Prostate gland (tissue), 2 donors: ENCODE results near the gene RETSAT. TPM values are rescaled to one million over a fixed set of nuclear protein-coding genes. Genes with fewer than 3 reads are reported as not detected.

Experiments used
- DNase-seq: peaks from one replicate; pipeline ENCODE4 v3.0.0-alpha.2; 2019; ENCODE audit warnings: low spot score
- H3K27ac ChIP-seq, 2 donors: fragments of 200-600 bp; sonication (generic); 2 replicates each; pipeline ENCODE4 v1.5.1; 2017 to 2019
- H3K27me3 ChIP-seq: fragments of 200-600 bp; sonication (generic); replicated peaks from 2 replicates; pipeline ENCODE4 v1.5.1; 2019; ENCODE audit not compliant: insufficient read depth
- H3K36me3 ChIP-seq, 2 donors: fragments of 200-600 bp; sonication (generic); 1 replicate in 1 of 2; 2 replicates in 1 of 2; pipeline versions ENCODE4 v1.5.1 to v1.8.1; 2017 to 2019
- H3K4me1 ChIP-seq: fragments of 200-600 bp; sonication (generic); replicated peaks from 2 replicates; pipeline ENCODE4 v1.5.1; 2019
- H3K4me3 ChIP-seq, 2 donors: fragments of 200-600 bp; sonication (generic); 2 replicates each; pipeline ENCODE4 v1.5.1; 2017 to 2019
- H3K9me3 ChIP-seq: fragments of 200-600 bp; sonication (generic); 2 replicates; pipeline ENCODE4 v1.5.1; 2017
- CTCF ChIP-seq, 4 experiments: fragments of 200-600 bp in 2 of 4; fragments of 450-650 bp in 2 of 4; sonication (generic) in 2 of 4; IDR thresholded peaks; 1 replicate in 3 of 4; 2 replicates in 1 of 4; pipeline ENCODE4 v1.5.1; 2016 to 2019; ENCODE audit warnings: antibody characterized with exemption in 4 of 4, mild to moderate bottlenecking in 2 of 4, moderate library complexity in 2 of 4
- POLR2A ChIP-seq: fragments of 450-650 bp; IDR thresholded peaks from one replicate; pipeline ENCODE4 v1.6.1; 2016; ENCODE audit warnings: antibody characterized with exemption, mild to moderate bottlenecking
- POLR2AphosphoS5 ChIP-seq: sonication (generic); formaldehyde crosslinking; IDR thresholded peaks from one replicate; pipeline ENCODE4 v1.6.1; 2017; ENCODE audit warnings: antibody characterized with exemption
- WGBS: methylation state at CpG from one replicate; pipeline ENCODE4 v1.1.5; 2018; 5-methylcytosine and 5-hydroxymethylcytosine counted together
- intact Hi-C: fragments of 100-400 bp; cut with DNase I; formaldehyde crosslinking; loops from one replicate; pipeline ENCODE4 v1.14.2; 2022
- total RNA-seq, 2 donors: library from RNA; depleted of rRNA; stranded (reverse); fragments of >200 nt; gene quantifications; one replicate each; pipeline ENCODE4 v1.1.0, GENCODE V29; 2016

RETSAT gene
- total RNA-seq: 10 to 100 TPM; 51.1 to 72.6 TPM

GRCh38 chr2:85354286-85355072, at the start of gene RETSAT, which contains the start of gene ELMOD3:
Gene RETSAT, minus strand, starts transcription at chr2:85354528. Its CDS starts 21 bp downstream, at chr2:85354507.
Gene ELMOD3, plus strand, starts transcription at chr2:85354769. Its CDS starts 2,430 bp downstream, at chr2:85357199.
- H3K36me3 ChIP-seq: peaks cover 0 to 4% of the 10 kb centered on the region in 2 donors
- WGBS: under 1% methylated on average over 42 of the region's 42 CpGs

GRCh38 chr2:85401844-85402243, 47.5 kb upstream of the RETSAT start:
- no peak overlapping the region for H3K27ac ChIP-seq
- no peak for DNase-seq
- no peaks in the 10 kb centered on the region for H3K27me3 ChIP-seq
- H3K4me1 ChIP-seq: peaks cover 4% of the 10 kb centered on the region
- no peaks in the 10 kb centered on the region for H3K9me3 ChIP-seq
- no peak overlapping the region for H3K4me3 ChIP-seq
- intact Hi-C loops: no loop called here
- H3K36me3 ChIP-seq: no peaks in the 10 kb centered on the region
- TF ChIP-seq POLR2AphosphoS5: no peak
- no peak for TF ChIP-seq POLR2A
- TF ChIP-seq CTCF (IDR thresholded peaks at IDR 0.05): no peak
- 92% methylated on average over 8 of the region's 8 CpGs for WGBS

More at GRCh38 chr2:85354286-85355072, at the start of gene RETSAT, which contains the start of gene ELMOD3:
- DNase-seq: peak; percentile 99
- H3K4me1 ChIP-seq: no peaks in the 10 kb centered on the region
- intact Hi-C loops: loop anchor here (1.0 kb wide), 1 partner anchor 26 kb away; no protein-coding TSS in a partner anchor
- TF ChIP-seq POLR2A: peak; percentile 95
- TF ChIP-seq POLR2AphosphoS5: peak; percentile 99
- TF ChIP-seq CTCF (IDR thresholded peaks at IDR 0.05): peak in 2 of 4 experiments; percentile 42 to 49
- H3K9me3 ChIP-seq: no peaks in the 10 kb centered on the region
- H3K4me3 ChIP-seq: peak within 1 kb of the TSS; percentile 54 to 73
- peak within 1 kb of the TSS; percentile 76 to 79 for H3K27ac ChIP-seq
- H3K27me3 ChIP-seq: no peaks in the 10 kb centered on the region

- peak overlapping the region in 1 of 2 donors; percentile 19 for H3K27ac ChIP-seq
- no peak for DNase-seq
- peaks cover 4% of the 10 kb centered on the region for H3K4me1 ChIP-seq
- TF ChIP-seq POLR2A: no peak
- no peak for TF ChIP-seq CTCF (IDR thresholded peaks at IDR 0.05)
- no peak for TF ChIP-seq POLR2AphosphoS5
- H3K4me3 ChIP-seq: no peak overlapping the region
- 85% methylated on average over 7 of the region's 7 CpGs for WGBS
- no peaks in the 10 kb centered on the region for H3K27me3 ChIP-seq
- no peaks in the 10 kb centered on the region for H3K36me3 ChIP-seq
- no peaks in the 10 kb centered on the region for H3K9me3 ChIP-seq
- intact Hi-C loops: no loop called here
Observed at GRCh38 chr2:85401464-85401805, 47.1 kb upstream of the RETSAT start.

- TF ChIP-seq POLR2AphosphoS5: peak; percentile 55
- TF ChIP-seq POLR2A: no peak
- no peak overlapping the region for H3K4me3 ChIP-seq
- peaks cover 6% of the 10 kb centered on the region for H3K4me1 ChIP-seq
- peak; percentile 51 for DNase-seq
- no peaks in the 10 kb centered on the region for H3K9me3 ChIP-seq
- intact Hi-C loops: no loop called here
- H3K36me3 ChIP-seq: no peaks in the 10 kb centered on the region
- H3K27me3 ChIP-seq: no peaks in the 10 kb centered on the region
- H3K27ac ChIP-seq: peak overlapping the region; percentile 19 to 20
- 39% methylated on average over 13 of the region's 14 CpGs for WGBS
Observed at GRCh38 chr2:85400541-85401463, 46.5 kb upstream of the RETSAT start.

- Histone ChIP-seq H3K36me3 (no peaks in the 10 kb centered on the region), H3K27me3 (no peaks in the 10 kb centered on the region), H3K4me1 (peaks cover 10% of the 10 kb centered on the region), H3K4me3 (no peak overlapping the region), H3K9me3 (no peaks in the 10 kb centered on the region), H3K27ac (no peak overlapping the region)
- WGBS: 81% methylated on average over 8 of the region's 8 CpGs
- no peak for TF ChIP-seq POLR2AphosphoS5
- TF ChIP-seq POLR2A: no peak
- TF ChIP-seq CTCF (IDR thresholded peaks at IDR 0.05): no peak
- DNase-seq: no peak
- intact Hi-C loops: no loop called here
Observed at GRCh38 chr2:85400023-85400422, 45.7 kb upstream of the RETSAT start.
